ENCODE data around the gene TBX10.

DNA sequence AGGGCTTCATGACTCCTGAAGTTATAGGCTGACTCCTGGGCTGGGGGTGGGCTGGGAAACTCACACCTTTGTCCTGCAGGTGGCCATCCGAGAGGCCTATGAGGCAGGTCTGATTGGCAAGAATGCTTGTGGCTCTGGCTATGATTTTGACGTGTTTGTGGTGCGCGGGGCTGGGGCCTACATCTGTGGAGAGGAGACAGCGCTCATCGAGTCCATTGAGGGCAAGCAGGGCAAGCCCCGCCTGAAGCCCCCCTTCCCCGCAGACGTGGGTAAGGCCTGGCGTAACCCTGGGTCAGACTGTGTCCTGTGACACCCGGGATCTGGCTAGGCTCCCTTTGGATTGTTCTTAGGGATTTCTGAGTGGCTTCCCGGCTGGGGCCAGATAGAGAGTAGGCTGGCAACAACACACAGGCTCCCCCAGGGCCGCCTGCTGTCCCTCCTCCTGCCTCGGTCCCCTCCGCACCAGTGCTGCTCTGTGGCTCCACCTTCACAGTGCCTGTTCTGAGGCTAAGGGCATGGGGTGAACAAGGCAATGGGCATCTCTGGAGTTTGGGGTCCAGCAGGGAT lies 29.2 kb downstream of the TBX10 start:
- TF ChIP-seq SIN3A (IDR thresholded peaks at IDR 0.05; ENCODE audit: borderline replicate concordance, insufficient read depth, low read length): no peak
- TF ChIP-seq TAF1 (IDR thresholded peaks at IDR 0.05; ENCODE audit: borderline replicate concordance, insufficient read depth, low read length): no peak
- no peak for TF ChIP-seq POLR2AphosphoS5 (IDR thresholded peaks at IDR 0.05; ENCODE audit: low read depth, low read length)
- no peak for TF ChIP-seq REST (IDR thresholded peaks at IDR 0.05; ENCODE audit: insufficient read depth in 1 of 2, low read depth in 2 of 2, low read length in 2 of 2)

Measured in PFSK-1 (cell line).